B cell (primary cell): ENCODE data around the gene SLC25A43.
"Not testable (repeated sequence)": the region's sequence is repeated elsewhere in the genome, so short reads cannot be mapped to it uniquely, and the experiment has no call there.

ENCODE experiments used
- CTCF ChIP-seq: fragments of 200-600 bp; IDR thresholded peaks from one replicate; pipeline ENCODE4 v1.8.0; 2022; ENCODE audit warnings: antibody characterized with exemption, mild to moderate bottlenecking
- EZH2 ChIP-seq: IDR thresholded peaks from 2 replicates; pipeline ENCODE4 v1.6.1; 2012; ENCODE audit warnings: borderline replicate concordance, low read depth, mild to moderate bottlenecking, moderate library complexity, low read length; ENCODE audit not compliant: insufficient read depth, poor library complexity, severe bottlenecking

GRCh38 chrX:119493851-119494495 is 94.8 kb downstream of the SLC25A43 start:
- not testable (repeated sequence) for TF ChIP-seq CTCF, EZH2
